GM12891 (cell line): ENCODE data around the gene STMND1.

Experiments
- PAX5 ChIP-seq: IDR thresholded peaks from 2 replicates; pipeline ENCODE4 v1.6.1; 2011; ENCODE audit warnings: low read length, moderate library complexity, mild to moderate bottlenecking; ENCODE audit not compliant: insufficient read depth, severe bottlenecking
- POLR2A ChIP-seq: IDR thresholded peaks from 2 replicates; pipeline ENCODE4 v1.6.1; 2011; ENCODE audit warnings: low read depth, low read length, control low read depth
- POLR2AphosphoS5 ChIP-seq: IDR thresholded peaks from 2 replicates; pipeline ENCODE4 v1.6.1; 2011; ENCODE audit warnings: low read depth, low read length, control low read depth
- POU2F2 ChIP-seq: IDR thresholded peaks from 2 replicates; pipeline ENCODE4 v1.6.1; 2011; ENCODE audit warnings: low read depth, mild to moderate bottlenecking, control low read depth, low read length, moderate library complexity
- SPI1 ChIP-seq: IDR thresholded peaks from 2 replicates; pipeline ENCODE4 v1.6.1; 2011; ENCODE audit warnings: low read depth, low read length, control low read depth
- TAF1 ChIP-seq: IDR thresholded peaks from 2 replicates; pipeline ENCODE4 v1.6.1; 2011; ENCODE audit warnings: low read depth, low read length, control low read depth

- TF ChIP-seq POLR2A = no peak
- no peak for TF ChIP-seq TAF1
- TF ChIP-seq POLR2AphosphoS5 = no peak
- TF ChIP-seq POU2F2 = no peak
- no peak for TF ChIP-seq SPI1
- no peak for TF ChIP-seq PAX5
Measured at GRCh38 chr6:17125407-17125806, 23.6 kb downstream of the STMND1 start.
